Measurements from ENCODE around the gene KCNK6. TPM values are rescaled to one million over a fixed set of nuclear protein-coding genes. Genes with fewer than 3 reads are reported as not detected.

KCNK6 gene
- total RNA-seq, 4 donors from 2014 or later = 20.7 to 29.6 (median 25.5) TPM

- 29 to 59% methylated on average over 27 of the region's 28 CpGs for WGBS, 2 donors
- no peak for TF ChIP-seq CTCF (IDR thresholded peaks at IDR 0.05)
- no peak within 1 kb of the TSS for H3K4me3 ChIP-seq (ENCODE audit: low read depth, poor library complexity, severe bottlenecking)
- DNase-seq (ENCODE audit: low spot score in 2 of 2) = peak; percentile 63 to 92
- intact Hi-C loops (cut with DNase I; ENCODE audit: low total_unique reads) = no loop called here
Observed at GRCh38 chr19:38303517-38304351, 15.9 kb upstream of the KCNK6 start, which contains the start of gene C19orf33. Gene C19orf33, plus strand, starts transcription at chr19:38304251. Its CDS starts 11 bp downstream, at chr19:38304262.

DNA sequence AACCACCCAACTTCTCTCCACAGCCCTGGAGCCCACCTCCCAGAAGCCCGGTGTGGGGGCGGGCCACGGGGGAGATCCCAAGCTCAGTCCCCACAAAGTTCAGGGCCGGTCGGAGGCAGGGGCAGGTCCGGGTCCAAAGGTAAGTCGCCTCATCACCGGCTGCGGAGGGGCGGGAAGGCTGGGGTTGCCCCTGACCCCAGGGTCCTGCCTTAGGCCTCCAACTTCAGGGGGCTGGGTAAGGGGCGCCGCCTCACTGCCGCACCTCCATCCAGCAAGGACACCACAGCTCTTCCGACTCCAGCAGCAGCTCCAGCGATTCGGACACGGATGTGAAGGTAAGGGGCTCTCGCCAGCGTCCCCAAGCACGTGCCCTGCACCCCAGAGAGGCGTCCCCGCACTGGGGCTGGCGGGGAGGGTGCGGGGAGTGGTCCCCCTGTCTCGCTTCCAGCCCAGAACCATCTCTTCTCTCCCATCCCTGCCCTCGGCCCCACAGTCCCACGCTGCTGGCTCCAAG, 15.2 kb upstream of the KCNK6 start:
- TF ChIP-seq POLR2A (IDR thresholded peaks at IDR 0.05) = no peak
- TF ChIP-seq CTCF (IDR thresholded peaks at IDR 0.05) = no peak
- intact Hi-C loops (cut with DNase I; ENCODE audit: low total_unique reads) = no loop called here
- no peak for DNase-seq (ENCODE audit: low spot score in 2 of 2)
- 49 to 58% methylated on average over 26 of the region's 27 CpGs for WGBS, 2 donors
- no peak overlapping the region for H3K4me3 ChIP-seq (ENCODE audit: low read depth, poor library complexity, severe bottlenecking)

GRCh38 chr19:38304866-38305429, 14.7 kb upstream of the KCNK6 start:
- no peak for DNase-seq (ENCODE audit: low spot score in 2 of 2)
- H3K4me3 ChIP-seq (ENCODE audit: low read depth, poor library complexity, severe bottlenecking) = no peak overlapping the region
- WGBS, 2 donors = 68 to 69% methylated on average over 27 to 29 of the region's 29 CpGs
- TF ChIP-seq POLR2A (IDR thresholded peaks at IDR 0.05) = no peak
- no peak for TF ChIP-seq CTCF (IDR thresholded peaks at IDR 0.05)
- intact Hi-C loops (cut with DNase I; ENCODE audit: low total_unique reads) = no loop called here

DNA sequence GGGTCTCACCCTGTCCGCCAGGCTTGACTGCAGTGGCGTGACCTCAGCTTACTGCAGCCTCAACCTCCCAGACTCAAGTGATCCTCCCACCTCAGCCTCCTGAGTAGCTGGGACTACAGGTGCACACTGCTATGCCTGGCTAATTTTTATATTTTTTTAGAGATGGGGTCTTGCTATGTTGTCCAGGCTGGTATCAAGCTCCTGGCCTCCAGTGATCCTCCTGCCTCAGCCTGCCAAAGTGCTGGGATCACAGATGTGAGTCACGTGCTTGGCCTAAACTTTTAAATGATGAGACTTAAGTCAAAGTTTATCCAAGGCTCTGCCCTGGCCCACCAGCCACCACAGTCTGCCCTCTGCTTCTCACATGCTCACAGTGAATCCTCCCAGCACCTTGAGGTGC, 13.4 kb upstream of the KCNK6 start:
- no peak for DNase-seq (ENCODE audit: low spot score in 2 of 2)
- intact Hi-C loops (cut with DNase I; ENCODE audit: low total_unique reads) = no loop called here
- 83 to 87% methylated on average over 3 of the region's 3 CpGs for WGBS, 2 donors
- H3K4me3 ChIP-seq (ENCODE audit: low read depth, poor library complexity, severe bottlenecking) = no peak overlapping the region
- TF ChIP-seq CTCF (IDR thresholded peaks at IDR 0.05) (no peak), POLR2A (IDR thresholded peaks at IDR 0.05) (no peak)

DNA sequence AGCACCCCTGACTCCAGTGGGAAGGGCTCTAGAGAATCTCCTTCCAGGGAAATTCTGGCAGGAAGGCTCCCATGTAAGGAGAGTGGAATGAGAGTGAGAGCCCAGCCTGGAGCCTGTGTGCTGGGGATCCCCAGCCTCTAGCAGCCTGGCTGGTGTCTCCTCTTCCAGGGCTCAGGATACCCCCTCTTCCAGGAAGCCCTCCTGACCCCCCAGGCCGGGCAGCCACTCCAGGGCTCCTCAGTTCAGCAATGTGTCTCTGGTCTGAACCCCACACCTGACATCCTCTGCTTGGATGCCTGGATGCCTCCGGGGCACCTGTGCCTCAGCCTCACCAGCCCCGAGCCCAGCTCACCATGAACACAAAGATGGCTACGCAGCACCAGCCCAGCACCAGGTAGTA, 12.6 kb upstream of the KCNK6 start:
- no peak for TF ChIP-seq CTCF (IDR thresholded peaks at IDR 0.05)
- TF ChIP-seq POLR2A (IDR thresholded peaks at IDR 0.05) = no peak
- intact Hi-C loops (cut with DNase I; ENCODE audit: low total_unique reads) = no loop called here
- 95 to 100% methylated on average over 4 of the region's 4 CpGs for WGBS, 2 donors
- no peak for DNase-seq (ENCODE audit: low spot score in 2 of 2)
- H3K4me3 ChIP-seq (ENCODE audit: low read depth, poor library complexity, severe bottlenecking) = no peak overlapping the region

All from lower leg skin (tissue), 4 donors.